ENCODE data around the gene MACROD1. TPM values are rescaled to one million over a fixed set of nuclear protein-coding genes. Genes with fewer than 3 reads are reported as not detected.

Gene MACROD1
- total and polyA plus RNA-seq, 2 of the 13 experiments (the other 11 are each of a cell fraction or from before 2014, with no cell fraction given), result 23.1 to 34.5 TPM

- TF ChIP-seq ZNF414 (CRISPR knock-in tag; IDR thresholded peaks at IDR 0.05) (peak; percentile 67; the same call in 1 of the 2 replicates), ZNF263 (CRISPR knock-in tag; IDR thresholded peaks at IDR 0.05) (no peak), ZNF3 (CRISPR knock-in tag; IDR thresholded peaks at IDR 0.05) (no peak), ZHX1 (CRISPR knock-in tag; IDR thresholded peaks at IDR 0.05; ENCODE audit: low read depth) (no peak; the same call in 1 of the 2 replicates), IKZF1 (IDR thresholded peaks at IDR 0.05) (no peak), ZNF574 (CRISPR knock-in tag; IDR thresholded peaks at IDR 0.05) (peak; percentile 85; the same call in 1 of the 2 replicates), ELF1 (CRISPR knock-in tag; IDR thresholded peaks at IDR 0.05) (peak; percentile 30; the same call in 1 of the 2 replicates), CCDC6 (CRISPR knock-in tag; IDR thresholded peaks at IDR 0.05) (no peak; the same call in 1 of the 2 replicates), ZNF878 (CRISPR knock-in tag; IDR thresholded peaks at IDR 0.05) (no peak), NFKBIZ (CRISPR knock-in tag; IDR thresholded peaks at IDR 0.05) (no peak), ZNF337 (CRISPR knock-in tag; IDR thresholded peaks at IDR 0.05; ENCODE audit: borderline replicate concordance, low read depth) (no peak), DRAP1 (CRISPR knock-in tag; IDR thresholded peaks at IDR 0.05) (no peak; the same call in 1 of the 2 replicates), ARNTL (CRISPR knock-in tag; IDR thresholded peaks at IDR 0.05) (peak; percentile 84), ZNF770 (CRISPR knock-in tag; IDR thresholded peaks at IDR 0.05) (peak; percentile 65), SIN3B (IDR thresholded peaks at IDR 0.05; ENCODE audit: low read length) (no peak), RFX3 (CRISPR knock-in tag; IDR thresholded peaks at IDR 0.05) (no peak), ZNF530 (CRISPR knock-in tag; IDR thresholded peaks at IDR 0.05; ENCODE audit: low read depth) (no peak), HDAC1 (CRISPR knock-in tag; IDR thresholded peaks at IDR 0.05) (peak; percentile 83), ZNF224 (CRISPR knock-in tag; IDR thresholded peaks at IDR 0.05) (peak; percentile 85; the same call in 1 of the 2 replicates), ZNF766 (CRISPR knock-in tag; IDR thresholded peaks at IDR 0.05; ENCODE audit: borderline replicate concordance) (peak; percentile 45; the same call in 1 of the 2 replicates), TP53 (CRISPR knock-in tag; conservative IDR thresholded peaks at IDR 0.05) (0 out of 2 replicates have a peak, but pooled peaks have one; percentile 63)
These were observed at the start of gene MACROD1 (continued) for GRCh38 chr11:64165842-64166635.

Measured in HepG2 (cell line).